ENCODE results near the gene RPH3AL. TPM values are rescaled to one million over a fixed set of nuclear protein-coding genes. Genes with fewer than 3 reads are reported as not detected.
"Not testable (repeated sequence)": the region's sequence is repeated elsewhere in the genome, so short reads cannot be mapped to it uniquely, and the experiment has no call there.

The RPH3AL gene
- polyA plus RNA-seq, 1 donor: 17.3 TPM

DNA sequence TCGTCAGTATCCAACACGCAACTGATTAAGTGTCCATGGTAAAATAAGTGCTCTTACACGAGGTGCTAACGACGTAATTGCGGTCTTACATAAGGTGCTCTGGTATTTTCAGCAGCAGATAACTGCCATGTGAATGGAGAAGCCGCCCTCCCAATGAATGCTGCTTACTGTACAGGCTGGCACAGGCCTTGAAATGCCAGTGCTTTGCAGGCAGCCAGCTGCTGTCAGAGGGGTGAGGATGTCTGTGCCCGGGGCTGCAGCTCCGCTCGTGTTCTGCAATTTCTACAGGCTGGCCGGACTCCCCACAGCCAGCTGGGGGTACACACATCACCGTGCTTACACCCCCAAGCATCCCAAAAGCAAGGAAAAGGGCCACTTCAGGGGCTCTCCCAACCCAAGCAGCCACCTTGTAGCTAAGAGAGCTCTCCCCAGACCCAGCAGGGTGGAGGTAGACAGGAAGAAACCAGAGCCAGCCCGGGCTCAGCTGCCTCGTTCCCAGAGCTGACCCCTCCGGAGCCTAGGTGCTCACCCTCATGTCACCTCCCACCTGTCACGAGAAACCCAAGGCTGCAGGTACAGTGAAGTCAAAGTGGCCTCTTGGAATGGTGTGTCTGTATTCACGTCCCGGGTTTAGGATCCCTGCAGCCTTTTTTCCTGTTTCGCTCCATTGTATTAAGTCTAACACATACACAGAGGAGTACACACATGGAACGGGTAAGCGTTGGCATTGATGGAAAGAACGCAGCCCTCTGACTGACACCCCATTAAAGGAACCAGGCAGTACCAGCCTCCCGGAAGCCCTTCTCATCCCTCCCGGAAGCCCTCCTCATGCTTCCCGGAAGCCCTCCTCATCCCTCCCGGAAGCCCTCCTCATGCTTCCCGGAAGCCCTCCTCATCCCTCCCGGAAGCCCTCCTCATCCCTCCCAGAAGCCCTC, 27.2 kb upstream of the RPH3AL start:
- DNase-seq: no peak

DNA sequence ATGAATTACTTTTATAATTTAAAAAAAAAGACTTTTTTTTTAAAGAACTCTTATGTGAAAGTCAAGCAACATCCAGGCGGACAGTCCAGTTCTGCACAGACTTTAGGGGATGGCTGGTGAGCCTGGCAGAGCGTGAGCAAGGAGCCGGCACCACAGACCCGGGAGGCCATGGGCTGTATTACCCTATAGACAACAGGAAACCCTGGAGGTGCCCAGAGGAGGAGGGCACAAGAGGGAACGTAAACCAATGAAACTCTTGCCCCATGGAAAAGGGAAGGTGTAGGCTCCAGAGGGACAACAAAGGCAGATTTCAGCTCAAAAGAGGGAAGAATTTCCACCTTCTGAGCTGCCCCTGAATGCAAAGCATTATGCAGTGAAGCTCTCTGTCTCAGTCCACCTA, 25.5 kb upstream of the RPH3AL start:
- no peak for DNase-seq

DNA sequence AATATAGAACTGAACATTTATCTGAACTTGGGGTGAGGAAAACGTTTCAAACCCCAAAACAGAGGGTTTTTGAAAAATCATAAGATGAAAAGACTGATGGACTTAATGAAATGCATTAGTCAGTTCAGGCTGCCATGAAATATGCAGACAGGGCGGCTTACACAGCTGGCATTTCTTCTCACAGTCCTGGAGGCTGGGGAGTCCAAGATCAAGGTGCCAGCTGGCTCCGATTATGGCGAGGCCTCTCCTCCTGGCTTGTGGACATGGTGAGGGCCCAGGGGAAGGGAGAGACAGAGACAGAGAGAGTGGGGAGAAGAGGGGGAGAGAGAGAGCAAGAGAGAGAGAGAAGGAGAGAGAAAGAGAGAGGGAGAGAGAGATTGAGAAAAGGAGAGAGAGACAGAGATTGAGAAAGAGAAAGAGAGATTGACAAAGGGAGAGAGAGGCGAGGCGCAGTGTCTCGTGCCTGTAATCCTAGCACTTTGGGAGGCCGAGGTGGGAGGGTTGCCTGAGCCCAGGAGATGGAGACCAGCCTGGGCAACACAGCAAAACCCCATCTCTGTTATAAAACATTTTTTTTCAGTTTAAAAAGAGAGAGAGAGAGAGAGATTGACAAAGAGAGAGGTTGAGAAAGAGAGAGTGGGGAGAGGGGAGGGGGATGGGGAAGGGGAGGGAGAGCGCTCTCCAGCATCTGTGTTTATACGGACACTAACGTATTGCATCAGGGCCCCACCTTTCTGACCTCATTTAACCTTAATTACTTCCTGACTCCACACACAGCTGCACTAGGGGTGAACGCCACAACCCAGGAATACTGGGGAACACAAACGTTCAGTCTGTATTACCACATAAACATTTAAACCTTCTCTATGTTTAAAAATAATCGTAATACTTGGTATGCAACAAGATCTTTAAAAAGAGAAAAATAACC, 24.6 kb upstream of the RPH3AL start:
- DNase-seq: no peak

DNA sequence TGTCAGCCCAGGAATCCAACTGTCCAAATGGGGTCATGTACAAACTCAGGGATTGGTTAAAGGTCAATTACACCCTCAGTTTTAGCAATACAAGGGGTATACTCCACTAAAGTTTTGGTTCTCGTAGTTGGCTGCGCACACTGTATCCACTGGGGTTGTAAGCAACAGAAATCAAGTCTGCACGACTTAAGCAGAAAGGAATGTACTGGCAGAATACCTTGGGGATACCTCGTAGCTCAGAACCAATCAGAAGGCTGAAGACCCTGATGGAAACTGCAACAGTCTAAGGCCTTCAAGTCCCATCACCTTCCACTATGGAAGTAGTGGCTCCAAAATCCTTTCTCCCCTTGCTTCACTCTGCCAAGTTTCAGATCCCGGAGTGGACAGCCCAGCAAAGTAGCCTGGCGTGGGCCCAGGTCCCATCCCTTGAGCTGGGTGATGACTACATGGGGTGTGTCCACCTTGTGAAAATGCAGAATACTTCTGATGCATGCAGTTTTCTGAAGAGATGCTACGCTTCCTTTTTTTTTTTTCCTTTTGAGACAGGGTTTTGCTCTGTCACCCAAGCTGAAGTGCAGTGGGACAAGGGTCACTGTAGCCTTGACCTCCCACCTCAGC, 21.1 kb upstream of the RPH3AL start:
- no peak for DNase-seq

GRCh38 chr17:372157-373152, 19.8 kb upstream of the RPH3AL start:
- DNase-seq: no peak

GRCh38 chr17:371583-371982, 19.0 kb upstream of the RPH3AL start:
- DNase-seq: no peak

DNA sequence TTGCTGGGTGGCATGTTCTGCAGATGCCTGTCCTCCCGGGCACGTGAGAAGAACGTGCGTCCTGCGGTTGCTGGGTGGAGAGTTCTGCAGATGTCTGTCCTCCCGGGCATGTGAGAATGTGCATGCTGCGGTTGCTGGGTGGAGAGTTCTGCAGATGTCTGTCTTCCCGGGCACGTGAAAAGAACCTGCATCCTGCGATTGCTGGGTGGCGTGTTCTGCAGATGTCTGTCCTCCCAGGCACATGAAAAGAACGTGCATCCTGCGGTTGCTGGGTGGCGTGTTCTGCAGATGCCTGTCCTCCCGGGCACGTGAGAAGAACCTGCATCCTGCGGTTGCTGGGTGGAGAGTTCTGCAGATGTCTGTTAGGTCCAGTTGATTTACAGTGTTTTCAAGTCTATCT, 15.0 kb upstream of the RPH3AL start:
- not testable (repeated sequence) for DNase-seq

DNA sequence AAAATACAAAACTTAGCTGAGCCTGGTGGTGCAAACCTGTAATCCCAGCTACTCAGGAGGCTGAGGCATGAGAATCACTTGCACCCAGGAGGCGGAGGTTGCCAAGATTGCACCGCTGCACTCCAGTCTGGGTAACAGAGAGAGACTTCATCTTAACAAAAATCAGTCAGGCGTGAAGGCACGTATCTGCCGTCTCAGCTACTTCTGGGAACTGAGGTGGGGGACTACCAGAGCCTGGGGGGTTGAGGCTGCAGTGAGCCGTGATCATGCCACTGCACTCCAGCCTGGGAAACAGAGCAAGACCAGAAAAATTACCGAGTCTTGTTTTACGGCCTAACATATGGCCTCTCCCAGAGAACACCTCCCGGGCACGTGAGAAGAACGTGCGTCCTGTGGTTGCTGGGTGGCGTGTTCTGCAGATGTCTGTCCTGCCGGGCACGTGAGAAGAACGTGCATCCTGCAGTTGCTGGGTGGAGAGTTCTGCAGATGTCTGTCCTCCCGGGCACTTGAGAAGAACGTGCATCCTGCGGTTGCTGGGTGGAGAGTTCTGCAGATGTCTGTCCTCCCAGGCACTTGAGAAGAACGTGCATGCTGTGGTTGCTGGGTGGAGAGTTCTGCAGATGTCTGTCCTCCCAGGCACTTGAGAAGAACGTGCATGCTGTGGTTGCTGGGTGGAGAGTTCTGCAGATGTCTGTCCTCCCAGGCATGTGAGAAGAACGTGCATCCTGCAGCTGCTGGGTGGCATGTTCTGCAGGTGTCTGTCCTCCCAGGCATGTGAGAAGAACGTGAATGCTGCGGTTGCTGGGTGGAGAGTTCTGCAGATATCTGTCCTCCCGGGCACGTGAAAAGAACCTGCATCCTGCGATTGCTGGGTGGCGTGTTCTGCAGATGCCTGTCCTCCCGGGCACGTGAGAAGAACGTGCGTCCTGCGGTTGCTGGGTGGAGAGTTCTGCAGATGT, 14.3 kb upstream of the RPH3AL start:
- DNase-seq: not testable (repeated sequence)

GRCh38 chr17:364766-365165, 12.2 kb upstream of the RPH3AL start:
- no peak for DNase-seq

DNA sequence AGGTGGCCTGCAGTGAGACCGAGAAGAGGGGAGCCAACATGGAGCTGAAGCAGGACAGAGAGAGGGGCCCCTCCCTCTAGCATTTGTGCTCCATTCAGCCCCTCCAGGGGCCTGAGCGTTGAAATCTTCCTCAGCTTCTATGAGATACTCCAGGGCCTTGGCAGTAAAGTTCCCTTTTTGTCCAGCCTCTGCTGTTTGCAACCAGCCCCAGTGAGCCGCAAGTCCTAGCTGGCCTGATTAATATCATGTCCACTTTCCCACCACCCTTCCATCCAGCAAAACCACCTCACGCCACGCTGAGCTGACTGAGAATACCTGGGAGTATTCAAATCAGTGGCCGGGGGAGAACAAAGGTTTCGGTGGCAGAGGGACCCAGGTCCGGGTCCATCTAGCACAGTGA, 11.7 kb upstream of the RPH3AL start:
- no peak for DNase-seq

DNA sequence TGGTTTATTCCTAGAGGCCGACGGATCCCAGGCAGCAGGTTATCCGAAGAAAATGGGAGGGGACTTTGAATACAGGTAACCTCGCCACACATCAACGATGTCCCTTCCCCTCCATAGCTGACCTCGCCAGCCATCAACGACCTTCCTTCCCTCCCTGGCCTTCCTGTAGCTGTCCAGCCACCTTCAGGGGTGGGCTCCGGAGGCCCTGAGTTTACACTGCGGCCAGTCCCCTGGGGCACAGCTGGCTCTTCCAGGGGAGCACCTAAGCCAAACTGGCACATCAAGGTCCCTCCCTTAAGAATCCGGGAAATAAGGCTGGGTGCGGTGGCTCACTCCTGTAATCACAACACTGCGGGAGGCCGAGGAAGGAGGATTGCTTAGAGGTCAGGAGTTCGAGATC, 10.1 kb upstream of the RPH3AL start:
- DNase-seq: no peak

DNA sequence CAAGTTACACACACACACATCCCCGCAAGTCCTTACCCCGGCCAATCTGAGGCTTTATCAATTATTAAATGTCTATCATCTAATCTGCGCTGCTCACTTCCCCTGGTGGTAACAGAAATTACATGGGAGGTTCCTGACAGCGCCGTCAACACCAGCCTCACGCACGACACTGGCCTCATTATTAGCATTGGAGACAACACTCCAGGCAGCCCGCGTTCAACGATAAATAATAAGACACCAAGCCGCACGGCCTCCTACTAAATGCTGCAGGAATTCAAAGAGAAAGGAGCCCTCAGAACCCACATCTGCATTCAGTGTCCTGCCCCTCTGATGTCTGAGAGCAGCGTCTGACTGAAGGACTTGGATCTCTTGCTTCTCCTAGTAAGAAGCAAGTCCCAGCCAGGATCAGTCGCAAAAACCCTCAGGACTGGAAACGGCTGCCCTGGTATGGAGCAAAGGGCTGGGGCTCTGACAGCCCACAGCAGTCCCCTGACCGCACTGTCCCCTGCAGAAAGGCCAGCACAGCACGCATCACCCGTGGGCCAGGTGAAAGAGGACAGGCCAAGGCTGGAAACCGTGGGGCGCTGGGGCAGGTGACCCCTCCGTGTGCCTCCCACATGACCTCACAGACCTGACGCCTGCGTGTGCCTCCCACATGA, 7.6 kb upstream of the RPH3AL start:
- DNase-seq: no peak

- DNase-seq: no peak
Measured at GRCh38 chr17:358491-359151, 6.0 kb upstream of the RPH3AL start.

DNA sequence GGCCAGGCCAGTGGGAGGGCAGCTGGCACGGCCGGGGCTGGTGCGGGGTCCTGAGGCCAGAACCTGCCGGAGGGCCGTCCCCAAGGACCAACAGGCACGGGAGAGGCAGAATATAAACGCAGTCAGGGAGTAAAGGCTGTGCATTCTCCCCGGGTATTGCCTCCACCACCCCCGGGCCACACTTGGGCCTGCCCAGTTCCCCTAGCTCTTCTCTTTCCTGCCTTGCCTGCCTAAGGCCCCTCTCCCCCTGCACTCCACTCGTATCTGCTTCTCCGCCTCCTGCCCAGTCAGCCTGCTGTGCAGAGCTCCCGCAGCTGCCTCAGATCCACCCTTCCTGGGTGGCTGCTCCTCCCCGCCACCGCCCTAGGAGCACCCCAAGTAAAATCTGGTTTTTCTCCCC, 5.0 kb upstream of the RPH3AL start:
- no peak for DNase-seq

GRCh38 chr17:356671-357434, 4.2 kb upstream of the RPH3AL start:
- no peak for DNase-seq

- DNase-seq: no peak
Measured at GRCh38 chr17:354651-355556, 2.3 kb upstream of the RPH3AL start.

- no peak for DNase-seq
Measured at GRCh38 chr17:353838-354234, 1.2 kb upstream of the RPH3AL start.

Measured in left kidney (tissue), 2 donors.